Activated CD8-positive, alpha-beta memory T cell treated with anti-CD3 and anti-CD28 coated beads, Interleukin-2, amount 50 U/mL, for 1 hour (primary cell): ENCODE measurements around the gene TMEM38A.
"Not testable (repeated sequence)": the region's sequence is repeated elsewhere in the genome, so short reads cannot be mapped to it uniquely, and the experiment has no call there.

ENCODE experiments used
- DNase-seq: peaks from one replicate; pipeline ENCODE4 v3.0.0-alpha.2; 2020; ENCODE audit errors: extremely low read depth

Gene TMEM38A

GRCh38 chr19:16676101-16676798 lies 15.3 kb downstream of the TMEM38A start:
- no peak for DNase-seq

- DNase-seq: no peak
These were observed 16.1 kb downstream of the TMEM38A start for GRCh38 chr19:16677055-16677454.

GRCh38 chr19:16678498-16678897 lies 17.6 kb downstream of the TMEM38A start:
- no peak for DNase-seq

GRCh38 chr19:16679811-16680210 lies 18.9 kb downstream of the TMEM38A start:
- no peak for DNase-seq

- no peak for DNase-seq
These were observed 21.6 kb downstream of the TMEM38A start for GRCh38 chr19:16682539-16682938.

GRCh38 chr19:16684216-16684615 lies 23.3 kb downstream of the TMEM38A start:
- DNase-seq: no peak

- no peak for DNase-seq
These were observed 27.1 kb downstream of the TMEM38A start for GRCh38 chr19:16688084-16688483.

- no peak for DNase-seq
These were observed 38.0 kb downstream of the TMEM38A start for GRCh38 chr19:16698914-16699313.

- DNase-seq: no peak
These were observed 41.2 kb downstream of the TMEM38A start for GRCh38 chr19:16702123-16702522.

GRCh38 chr19:16703677-16704076 lies 42.7 kb downstream of the TMEM38A start:
- no peak for DNase-seq

GRCh38 chr19:16710870-16711269 lies 49.9 kb downstream of the TMEM38A start:
- DNase-seq: not testable (repeated sequence)

GRCh38 chr19:16712295-16712694 lies 51.4 kb downstream of the TMEM38A start:
- not testable (repeated sequence) for DNase-seq

GRCh38 chr19:16714702-16715287 lies 53.9 kb downstream of the TMEM38A start:
- no peak for DNase-seq

- no peak for DNase-seq
These were observed 54.7 kb downstream of the TMEM38A start for GRCh38 chr19:16715611-16716010.

GRCh38 chr19:16721051-16721450 lies 60.1 kb downstream of the TMEM38A start:
- no peak for DNase-seq

- DNase-seq: no peak
These were observed 61.7 kb downstream of the TMEM38A start for GRCh38 chr19:16722591-16722990.

- no peak for DNase-seq
These were observed 66.0 kb downstream of the TMEM38A start for GRCh38 chr19:16726916-16727315.

- DNase-seq: not testable (repeated sequence)
These were observed 74.8 kb downstream of the TMEM38A start for GRCh38 chr19:16735650-16736266.

GRCh38 chr19:16736709-16737108 lies 75.8 kb downstream of the TMEM38A start:
- no peak for DNase-seq

- DNase-seq: no peak
These were observed 77.0 kb downstream of the TMEM38A start for GRCh38 chr19:16737911-16738310.

GRCh38 chr19:16739546-16739945 lies 78.6 kb downstream of the TMEM38A start:
- no peak for DNase-seq
